Mucosa of gallbladder (tissue), 1 donor: ENCODE results near the gene HDAC6. TPM values are rescaled to one million over a fixed set of nuclear protein-coding genes. Genes with fewer than 3 reads are reported as not detected.
"Not testable (repeated sequence)": the region's sequence is repeated elsewhere in the genome, so short reads cannot be mapped to it uniquely, and the experiment has no call there.

ENCODE experiments used
- DNase-seq: peaks from one replicate; pipeline ENCODE4 v3.0.0-alpha.2; 2020; ENCODE audit warnings: low spot score
- total RNA-seq: library from RNA; stranded (reverse); gene quantifications from one replicate; pipeline ENCODE4 v1.2.1, GENCODE V29; 2021
- donor health status: DM: no; HTN: no; CAD: no.

HDAC6 gene
- total RNA-seq, 1 donor from 2014 or later: 108 TPM

- no peak for DNase-seq
Observed at GRCh38 chrX:48824066-48824465, 22.2 kb downstream of the HDAC6 start.

GRCh38 chrX:48826135-48826875 lies 24.4 kb downstream of the HDAC6 start, which contains the start of gene ERAS:
TSS of gene ERAS (plus strand) at chrX:48826513. CDS start at chrX:48829124, 2,611 bp downstream.
- no peak for DNase-seq

- DNase-seq: no peak
Observed at GRCh38 chrX:48826876-48827653, 25.2 kb downstream of the HDAC6 start.

GRCh38 chrX:48827654-48827968 lies 25.7 kb downstream of the HDAC6 start:
- DNase-seq: no peak

- DNase-seq: no peak
Observed at GRCh38 chrX:48829016-48829735, 27.3 kb downstream of the HDAC6 start.

- no peak for DNase-seq
Observed at GRCh38 chrX:48831136-48831908, 29.5 kb downstream of the HDAC6 start.

DNA sequence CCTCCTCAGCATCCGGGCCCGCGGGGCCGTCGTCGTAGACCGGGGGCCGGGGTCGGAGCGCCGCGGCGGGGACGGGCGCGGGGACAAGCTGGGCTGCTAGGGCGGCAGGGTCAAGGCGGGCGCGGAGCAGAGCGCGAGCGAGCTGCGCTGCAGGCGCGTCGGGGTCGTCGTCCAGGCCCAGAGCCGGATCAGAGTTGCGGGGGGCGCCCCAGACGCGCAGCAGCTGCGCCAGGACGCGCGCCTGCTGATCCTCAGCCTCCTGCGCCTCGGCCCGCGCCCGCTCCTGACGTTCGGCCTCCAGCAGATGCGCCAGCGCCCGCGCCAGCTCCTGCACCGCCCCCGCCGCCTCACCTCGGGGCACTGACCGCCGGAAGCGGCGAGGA lies 30.0 kb downstream of the HDAC6 start:
- no peak for DNase-seq

GRCh38 chrX:48833542-48834138 lies 31.8 kb downstream of the HDAC6 start:
- no peak for DNase-seq

GRCh38 chrX:48834383-48834709 lies 32.5 kb downstream of the HDAC6 start:
- no peak for DNase-seq

- no peak for DNase-seq
Observed at GRCh38 chrX:48835524-48836329, 33.9 kb downstream of the HDAC6 start, which contains the start of gene PCSK1N. TSS of gene PCSK1N (minus strand) at chrX:48835610. CDS start at chrX:48835532, 78 bp downstream.

DNA sequence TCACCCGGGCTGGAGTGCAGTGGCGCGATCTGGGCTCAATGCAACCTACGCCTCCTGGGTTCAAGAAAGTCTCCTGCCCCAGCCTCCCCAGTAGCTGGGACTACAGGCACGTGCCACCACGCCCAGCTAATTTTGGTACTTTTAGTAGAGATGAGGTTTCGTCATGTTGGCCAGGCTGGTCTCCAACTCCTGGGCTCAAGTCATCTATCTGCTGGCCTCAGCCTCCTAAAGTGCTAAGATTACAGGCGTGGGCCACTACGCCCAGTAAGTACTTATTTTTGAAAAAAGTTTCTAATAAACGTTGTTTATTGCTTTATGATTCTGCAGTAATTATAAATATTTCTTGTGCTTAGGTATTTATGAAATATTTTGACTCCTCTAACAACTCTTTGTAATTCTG lies 37.8 kb downstream of the HDAC6 start:
- DNase-seq: no peak

GRCh38 chrX:48848847-48849246 lies 47.0 kb downstream of the HDAC6 start:
- no peak for DNase-seq

- DNase-seq: no peak
Observed at GRCh38 chrX:48852857-48853256, 51.0 kb downstream of the HDAC6 start.

DNA sequence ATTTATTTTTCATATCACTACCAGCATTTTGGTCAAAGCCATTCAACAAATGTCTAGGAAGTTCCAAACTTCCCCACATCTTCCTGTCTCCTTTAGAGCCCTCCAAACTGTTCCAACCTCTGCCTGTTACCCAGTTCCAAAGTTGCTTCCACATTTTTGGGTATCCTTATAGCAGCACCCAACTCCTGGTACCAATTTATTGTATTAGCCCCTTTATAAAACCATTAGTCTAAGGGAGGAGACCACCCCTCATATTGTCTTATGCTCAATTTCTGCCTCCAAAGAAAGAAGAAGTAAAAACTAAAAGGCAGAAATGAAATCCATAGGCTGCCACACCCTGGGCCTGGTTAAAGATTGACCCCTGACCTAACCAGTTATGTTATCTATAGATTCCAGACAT lies 51.6 kb downstream of the HDAC6 start:
- DNase-seq: not testable (repeated sequence)

DNA sequence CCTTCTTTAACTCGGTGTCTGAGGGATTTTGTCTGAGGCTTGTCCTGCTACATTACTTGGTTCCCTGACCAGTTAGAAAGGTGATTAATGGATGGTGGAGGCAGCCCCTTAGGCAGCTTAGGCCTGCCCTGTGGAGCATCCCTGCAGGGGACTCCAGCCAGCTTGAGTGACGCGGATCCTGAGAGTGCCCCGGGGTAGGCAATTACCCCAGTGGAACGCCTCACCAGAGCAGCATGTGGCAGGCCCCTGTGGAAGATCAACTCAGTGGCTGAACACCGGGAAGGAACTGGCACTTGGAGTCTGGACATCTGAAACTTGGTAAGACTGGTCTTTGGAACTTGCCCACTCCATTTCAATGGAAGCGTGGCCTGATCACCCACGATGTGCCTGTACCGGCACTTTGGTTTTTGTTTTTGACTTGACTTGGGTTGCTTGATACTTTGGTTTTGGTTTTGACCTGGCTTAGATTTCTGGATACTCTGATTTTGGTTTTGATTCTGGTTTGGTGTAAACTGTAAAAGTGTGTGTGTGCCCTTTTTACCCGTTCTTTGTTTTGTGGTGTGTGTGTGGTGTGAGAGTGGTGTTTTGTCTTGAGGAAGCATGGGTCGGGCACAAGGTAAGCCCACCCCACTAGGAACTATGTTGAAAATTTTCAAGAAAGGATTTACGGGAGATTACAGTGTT lies 52.4 kb downstream of the HDAC6 start:
- not testable (repeated sequence) for DNase-seq

DNA sequence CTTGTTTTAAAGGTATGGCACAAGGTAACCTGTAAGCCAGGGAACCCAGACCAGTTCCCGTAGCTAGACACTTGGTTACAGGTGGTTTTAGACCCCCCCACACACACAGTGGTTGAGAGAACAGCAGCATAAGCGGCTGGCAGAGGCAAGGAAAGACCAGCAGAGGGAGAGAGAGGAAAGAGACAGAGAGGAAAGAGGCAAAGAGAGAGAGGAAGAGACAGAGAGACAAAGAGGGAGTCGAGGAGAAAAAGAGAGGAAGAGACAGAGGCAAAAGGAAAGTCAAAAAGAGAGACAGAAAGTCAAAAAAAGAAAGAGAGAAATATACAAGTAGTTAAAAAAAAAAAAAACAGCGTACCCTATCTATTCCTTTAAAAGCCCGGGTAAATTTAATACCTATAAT lies 53.0 kb downstream of the HDAC6 start:
- DNase-seq: no peak

- no peak for DNase-seq
Observed at GRCh38 chrX:48864210-48864609, 62.3 kb downstream of the HDAC6 start.

DNA sequence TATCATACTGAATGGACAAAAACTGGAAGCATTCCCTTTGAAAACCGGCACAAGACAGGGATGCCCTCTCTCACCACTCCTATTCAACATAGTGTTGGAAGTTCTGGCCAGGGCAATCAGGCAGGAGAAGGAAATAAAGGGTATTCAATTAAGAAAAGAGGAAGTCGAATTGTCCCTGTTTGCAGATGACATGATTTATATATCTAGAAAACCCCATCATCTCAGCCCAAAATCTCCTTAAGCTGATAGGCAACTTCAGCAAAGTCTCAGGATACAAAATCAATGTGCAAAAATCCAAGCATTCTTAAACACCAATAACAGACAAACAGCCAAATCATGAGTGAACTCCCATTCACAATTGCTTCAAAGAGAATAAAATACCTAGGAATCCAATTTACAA lies 70.2 kb downstream of the HDAC6 start:
- DNase-seq: not testable (repeated sequence)
